OCI-LY1 (cell line): ENCODE results near the gene GALNT13.

ENCODE experiments used
- EZH2 ChIP-seq: fragments of 200-600 bp; sonication (generic), shearing (Covaris generic); IDR thresholded peaks from 2 replicates; pipeline ENCODE4 v1.8.0; 2017; ENCODE audit warnings: borderline replicate concordance, mixed run types, mild to moderate bottlenecking, antibody characterized with exemption, low read length, moderate library complexity, mixed read lengths
- TF ChIP-seq, protein P1 (sequence below): fragments of 200-600 bp; sonication (generic), shearing (Covaris generic); IDR thresholded peaks from 2 replicates; pipeline ENCODE4 v1.5.1; 2017; ENCODE audit warnings: mild to moderate bottlenecking, antibody characterized with exemption, low read length, moderate library complexity, mixed read lengths

DNA sequence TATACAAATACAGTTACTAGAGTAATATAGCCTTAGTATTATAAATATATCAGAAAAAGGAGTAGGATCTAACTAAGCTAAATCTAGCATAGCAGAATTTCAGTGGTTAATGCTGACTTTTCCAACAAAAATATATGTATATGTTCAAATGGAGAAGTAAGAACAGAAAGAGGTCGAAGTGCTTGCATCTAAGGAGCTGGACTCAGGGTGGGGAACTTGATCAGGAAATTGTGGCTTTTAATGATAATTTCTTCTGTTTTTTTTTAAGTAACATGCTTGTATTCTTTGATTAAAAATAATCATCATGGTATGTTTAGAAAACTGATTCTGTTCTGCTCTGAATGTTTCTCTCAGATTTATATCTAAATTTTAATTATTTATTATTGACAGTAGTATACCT, 327.1 kb downstream of the GALNT13 start:
- TF ChIP-seq, protein P1, sequence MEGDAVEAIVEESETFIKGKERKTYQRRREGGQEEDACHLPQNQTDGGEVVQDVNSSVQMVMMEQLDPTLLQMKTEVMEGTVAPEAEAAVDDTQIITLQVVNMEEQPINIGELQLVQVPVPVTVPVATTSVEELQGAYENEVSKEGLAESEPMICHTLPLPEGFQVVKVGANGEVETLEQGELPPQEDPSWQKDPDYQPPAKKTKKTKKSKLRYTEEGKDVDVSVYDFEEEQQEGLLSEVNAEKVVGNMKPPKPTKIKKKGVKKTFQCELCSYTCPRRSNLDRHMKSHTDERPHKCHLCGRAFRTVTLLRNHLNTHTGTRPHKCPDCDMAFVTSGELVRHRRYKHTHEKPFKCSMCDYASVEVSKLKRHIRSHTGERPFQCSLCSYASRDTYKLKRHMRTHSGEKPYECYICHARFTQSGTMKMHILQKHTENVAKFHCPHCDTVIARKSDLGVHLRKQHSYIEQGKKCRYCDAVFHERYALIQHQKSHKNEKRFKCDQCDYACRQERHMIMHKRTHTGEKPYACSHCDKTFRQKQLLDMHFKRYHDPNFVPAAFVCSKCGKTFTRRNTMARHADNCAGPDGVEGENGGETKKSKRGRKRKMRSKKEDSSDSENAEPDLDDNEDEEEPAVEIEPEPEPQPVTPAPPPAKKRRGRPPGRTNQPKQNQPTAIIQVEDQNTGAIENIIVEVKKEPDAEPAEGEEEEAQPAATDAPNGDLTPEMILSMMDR: no peak
- no peak for TF ChIP-seq EZH2
